Iris pigment epithelial cell (primary cell): ENCODE data around the gene MISP3.

Source experiments
- DNase-seq: peaks from one replicate; pipeline ENCODE4 v3.0.0-alpha.2; 2011; ENCODE audit warnings: low read depth

Gene MISP3

GRCh38 chr19:14102756-14103155 lies 30.2 kb downstream of the MISP3 start:
- DNase-seq, result no peak

- no peak for DNase-seq
Measured at GRCh38 chr19:14103310-14103709, 30.7 kb downstream of the MISP3 start.

GRCh38 chr19:14105680-14106079 lies 33.1 kb downstream of the MISP3 start:
- DNase-seq, result no peak

- no peak for DNase-seq
Measured at GRCh38 chr19:14106840-14107239, 34.3 kb downstream of the MISP3 start.

- peak; percentile 50 for DNase-seq
Measured at GRCh38 chr19:14107581-14108461, 35.2 kb downstream of the MISP3 start.

GRCh38 chr19:14110650-14111049 lies 38.1 kb downstream of the MISP3 start:
- no peak for DNase-seq

- no peak for DNase-seq
Measured at GRCh38 chr19:14111486-14111885, 38.9 kb downstream of the MISP3 start.

- no peak for DNase-seq
Measured at GRCh38 chr19:14112051-14112808, 39.6 kb downstream of the MISP3 start.

GRCh38 chr19:14112809-14113385 lies 40.3 kb downstream of the MISP3 start:
- DNase-seq, result no peak

- no peak for DNase-seq
Measured at GRCh38 chr19:14113762-14114414, 41.3 kb downstream of the MISP3 start.

- no peak for DNase-seq
Measured at GRCh38 chr19:14114439-14114838, 41.9 kb downstream of the MISP3 start.

GRCh38 chr19:14114854-14115253 lies 42.3 kb downstream of the MISP3 start:
- DNase-seq, result no peak

- DNase-seq, result no peak
Measured at GRCh38 chr19:14115756-14116155, 43.2 kb downstream of the MISP3 start.

- no peak for DNase-seq
Measured at GRCh38 chr19:14116525-14116917, 43.9 kb downstream of the MISP3 start.

GRCh38 chr19:14116918-14117578 lies 44.5 kb downstream of the MISP3 start:
- no peak for DNase-seq

GRCh38 chr19:14117668-14118164 lies 45.1 kb downstream of the MISP3 start, which contains the start of gene PRKACA:
PRKACA (minus strand) TSS chr19:14117762; CDS start chr19:14117547, 215 bp downstream.
- peak; percentile 100 for DNase-seq

GRCh38 chr19:14118165-14119051 lies 45.8 kb downstream of the MISP3 start:
- DNase-seq, result peak; percentile 85

GRCh38 chr19:14119146-14119545 lies 46.6 kb downstream of the MISP3 start:
- no peak for DNase-seq

GRCh38 chr19:14119644-14120496 lies 47.3 kb downstream of the MISP3 start:
- DNase-seq, result no peak

- DNase-seq, result no peak
Measured at GRCh38 chr19:14120497-14120780, 47.9 kb downstream of the MISP3 start.
